H1 (cell line): ENCODE data around the gene GGA1. TPM values are rescaled to one million over a fixed set of nuclear protein-coding genes. Genes with fewer than 3 reads are reported as not detected.

Experiments used
- CTCF ChIA-PET: fragments of 300-600 bp; sonication (Branson Sonifier 250); formaldehyde crosslinking; loops from one replicate; lab custom pipeline; 2021; ENCODE audit not compliant: partially characterized antibody; lab: Charles Lee
- POLR2A ChIA-PET: fragments of 300-600 bp; sonication (Branson Sonifier 250); formaldehyde crosslinking; loops from one replicate; lab custom pipeline; 2021; ENCODE audit warnings: inconsistent platforms; ENCODE audit not compliant: partially characterized antibody; lab: Charles Lee
- DNase-seq, 2 experiments: peaks; one replicate each; pipeline versions ENCODE4 v3.0.0 to v3.0.0-alpha.2; 2010 to 2022; ENCODE audit warnings: low spot score in 2 of 2, low read depth in 1 of 2, mixed read lengths in 1 of 2
- FAIRE-seq: peaks from 2 replicates; lab custom pipeline; 2011; peaks lifted over from hg19 to GRCh38; lab: Jason Lieb, UNC
- H2AFZ ChIP-seq: 2 replicates; pipeline ENCODE4 v1.8.1; 2012; ENCODE audit warnings: low read length, inconsistent platforms
- H2AK5ac ChIP-seq: 2 replicates; pipeline ENCODE4 v1.6.1; 2013; ENCODE audit warnings: low read depth, low read length
- H2BK120ac ChIP-seq: replicated peaks from 2 replicates; pipeline ENCODE3; 2013; ENCODE audit warnings: low read depth, low read length, inconsistent platforms
- H2BK12ac ChIP-seq: 2 replicates; pipeline ENCODE4 v1.6.1; 2013; ENCODE audit warnings: low read depth, low read length
- H2BK15ac ChIP-seq: 2 replicates; pipeline ENCODE4 v1.6.1; 2013; ENCODE audit warnings: low read length
- H2BK20ac ChIP-seq: 2 replicates; pipeline ENCODE4 v1.6.1; 2013; ENCODE audit warnings: low read length
- H2BK5ac ChIP-seq: 2 replicates; pipeline ENCODE4 v1.6.1; 2013; ENCODE audit warnings: low read depth, low read length
- H3K14ac ChIP-seq: 2 replicates; pipeline ENCODE4 v1.6.1; 2013; ENCODE audit warnings: inconsistent platforms; ENCODE audit not compliant: insufficient read length
- H3K18ac ChIP-seq: 2 replicates; pipeline ENCODE4 v1.6.1; 2013; ENCODE audit warnings: low read length; ENCODE audit errors: extremely low read depth
- H3K23ac ChIP-seq: 2 replicates; pipeline ENCODE4 v1.6.1; 2013; ENCODE audit warnings: inconsistent platforms; ENCODE audit not compliant: insufficient read length
- H3K23me2 ChIP-seq: 2 replicates; pipeline ENCODE4 v1.6.1; 2013; ENCODE audit warnings: low read depth, low read length
- H3K27ac ChIP-seq: 2 replicates; pipeline ENCODE4 v1.6.1; 2011; ENCODE audit warnings: low read depth, low read length, inconsistent platforms
- H3K27me3 ChIP-seq, 4 experiments: replicated peaks in 1 of 4; 1 replicate in 1 of 4; 2 replicates in 3 of 4; pipeline versions ENCODE4 v1.6.1 to v1.8.1; 2011 to 2013; ENCODE audit warnings: low read length in 3 of 4, mild to moderate bottlenecking in 3 of 4, inconsistent platforms in 2 of 4, mixed read lengths in 2 of 4, moderate library complexity in 1 of 4; ENCODE audit not compliant: control insufficient read depth in 3 of 4, insufficient read depth in 3 of 4; ENCODE audit errors: extremely low read depth in 1 of 4
- H3K36me3 ChIP-seq, 4 experiments: 2 replicates each; pipeline versions ENCODE4 v1.6.1 to v1.8.1; 2011 to 2013; ENCODE audit warnings: mild to moderate bottlenecking in 4 of 4, low read length in 3 of 4, moderate library complexity in 2 of 4, control low read depth in 1 of 4, inconsistent platforms in 1 of 4; ENCODE audit not compliant: insufficient read depth in 4 of 4, control insufficient read depth in 2 of 4
- H3K4ac ChIP-seq: replicated peaks from 2 replicates; pipeline ENCODE3; 2013; ENCODE audit warnings: low read length, low read depth, mixed read lengths, inconsistent platforms; ENCODE audit not compliant: insufficient read length
- H3K4me1 ChIP-seq, 4 experiments: replicated peaks in 1 of 4; 1 replicate in 1 of 4; 2 replicates in 3 of 4; pipeline versions ENCODE4 v1.6.1 to v1.8.1; 2011 to 2013; ENCODE audit warnings: low read length in 3 of 4, inconsistent platforms in 2 of 4, mixed read lengths in 1 of 4; ENCODE audit not compliant: insufficient read depth in 4 of 4, control insufficient read depth in 3 of 4
- H3K4me2 ChIP-seq, 2 experiments: 2 replicates each; pipeline versions ENCODE4 v1.6.1 to v1.8.1; 2011 to 2013; ENCODE audit warnings: low read depth in 2 of 2, low read length in 2 of 2, control low read depth in 1 of 2, inconsistent platforms in 1 of 2, mild to moderate bottlenecking in 1 of 2; ENCODE audit not compliant: insufficient read depth in 1 of 2
- H3K4me3 ChIP-seq, 4 experiments: fragments of 200-600, 300-600 bp in 1 of 4; sonication (generic), shearing (Covaris generic), sonication (Bioruptor Twin) in 1 of 4; 2 replicates each; pipeline versions ENCODE4 v1.5.1 to v1.8.1; 2011 to 2016; ENCODE audit warnings: low read length in 4 of 4, low read depth in 3 of 4, control low read depth in 2 of 4, inconsistent platforms in 2 of 4, mild to moderate bottlenecking in 2 of 4, mixed read lengths in 1 of 4, moderate library complexity in 1 of 4; ENCODE audit not compliant: insufficient read depth in 2 of 4; ENCODE audit errors: extremely low read depth in 1 of 4
- H3K56ac ChIP-seq: replicated peaks from 2 replicates; pipeline ENCODE3; 2013; ENCODE audit warnings: low read depth, mild to moderate bottlenecking, mixed read lengths, low read length, inconsistent platforms; ENCODE audit not compliant: insufficient read length
- H3K79me1 ChIP-seq: 2 replicates; pipeline ENCODE4 v1.6.1; 2013; ENCODE audit warnings: low read depth, low read length, control low read depth
- H3K79me2 ChIP-seq, 2 experiments: 2 replicates each; pipeline versions ENCODE4 v1.6.1 to v1.8.1; 2012 to 2013; ENCODE audit warnings: low read length in 2 of 2, mild to moderate bottlenecking in 2 of 2, inconsistent platforms in 1 of 2; ENCODE audit not compliant: insufficient read depth in 2 of 2, control insufficient read depth in 1 of 2
- H3K9ac ChIP-seq, 4 experiments: replicated peaks in 1 of 4; 1 replicate in 1 of 4; 2 replicates in 3 of 4; pipeline versions ENCODE4 v1.6.1 to v1.8.1; 2011 to 2013; ENCODE audit warnings: low read depth in 3 of 4, low read length in 3 of 4, control low read depth in 2 of 4, mild to moderate bottlenecking in 2 of 4, moderate library complexity in 2 of 4, inconsistent platforms in 1 of 4; ENCODE audit errors: extremely low read depth in 1 of 4
- H3K9me3 ChIP-seq, 2 experiments: 2 replicates each; pipeline versions ENCODE4 v1.6.1 to v1.8.1; 2012 to 2013; ENCODE audit warnings: mild to moderate bottlenecking in 2 of 2, moderate library complexity in 2 of 2, control low read depth in 1 of 2, inconsistent platforms in 1 of 2, low read depth in 1 of 2, low read length in 1 of 2, mixed read lengths in 1 of 2; ENCODE audit not compliant: insufficient read depth in 2 of 2
- H4K20me1 ChIP-seq, 2 experiments: replicated peaks in 1 of 2; 2 replicates each; pipeline versions ENCODE3 to v1.8.1; 2011 to 2013; ENCODE audit warnings: inconsistent platforms in 2 of 2, low read length in 2 of 2, mild to moderate bottlenecking in 1 of 2; ENCODE audit not compliant: insufficient read depth in 2 of 2, control insufficient read depth in 1 of 2
- H4K5ac ChIP-seq: 2 replicates; pipeline ENCODE4 v1.6.1; 2013; ENCODE audit warnings: low read length, low read depth, mixed read lengths, inconsistent platforms; ENCODE audit not compliant: insufficient read length
- H4K8ac ChIP-seq: 2 replicates; pipeline ENCODE4 v1.8.0; 2013; ENCODE audit warnings: mild to moderate bottlenecking, moderate library complexity, low read length, inconsistent platforms; ENCODE audit not compliant: insufficient read depth; ENCODE audit errors: extremely low read depth
- H4K91ac ChIP-seq: replicated peaks from 2 replicates; pipeline ENCODE3; 2013; ENCODE audit warnings: low read length, mixed read lengths, inconsistent platforms; ENCODE audit not compliant: insufficient read length
- BCL11A ChIP-seq, 2 experiments: IDR thresholded peaks; one replicate each; pipeline ENCODE4 v1.6.1; 2011; ENCODE audit warnings: low read depth in 2 of 2, low read length in 2 of 2, mild to moderate bottlenecking in 2 of 2
- GABPA ChIP-seq: IDR thresholded peaks from 2 replicates; pipeline ENCODE4 v1.6.1; 2011; ENCODE audit warnings: mild to moderate bottlenecking, low read length, moderate library complexity, borderline replicate concordance; ENCODE audit not compliant: insufficient read depth
- RXRA ChIP-seq: IDR thresholded peaks from 2 replicates; pipeline ENCODE4 v1.6.1; 2011; ENCODE audit warnings: low read depth, mild to moderate bottlenecking, low read length, moderate library complexity; ENCODE audit not compliant: insufficient read depth
- TAF1 ChIP-seq: IDR thresholded peaks from 2 replicates; pipeline ENCODE4 v1.6.1; 2011; ENCODE audit warnings: mild to moderate bottlenecking, low read depth, low read length
- WGBS, 2 experiments: shearing (Covaris generic) in 1 of 2; methylation state at CpG; one replicate each; pipeline versions ENCODE4 v1.1.6 to v1.1.7; 2013 to 2015; ENCODE audit warnings: low lambda C conversion rate in 2 of 2, mixed read lengths in 2 of 2, inconsistent platforms in 1 of 2, low coverage in 1 of 2, missing lambda C conversion rate in 1 of 2; ENCODE audit not compliant: insufficient replicate concordance in 2 of 2, insufficient coverage in 1 of 2, insufficient read length in 1 of 2; ENCODE audit errors: extremely low coverage in 1 of 2, missing lambda C conversion rate in 1 of 2; 5-methylcytosine and 5-hydroxymethylcytosine counted together
- polyA plus RNA-seq, 7 experiments: library from polyadenylated mRNA; depleted of rRNA in 3 of 7; stranded (reverse) in 5 of 7; unstranded in 2 of 7; fragments of >200 nt in 5 of 7; fragments of 200-250 nt in 2 of 7; gene quantifications; 1 replicate in 5 of 7; 2 replicates in 1 of 7; 4 replicates in 1 of 7; pipeline versions ENCODE4 v1.2.1 to v1.2.3, GENCODE V29; 2011 to 2013; ENCODE audit warnings: missing spikeins in 2 of 7, mixed read lengths in 2 of 7
- total RNA-seq: library from RNA; stranded (reverse); fragmentation: NEBNext Ultra II Directional; extraction: Animal tissue kit (Norgen Biotek cat#: 25700); gene quantifications from 2 replicates; pipeline ENCODE4 v1.2.1, GENCODE V29; 2021

The GGA1 gene
- total and polyA plus RNA-seq, 2 of the 8 experiments (the other 6 are each of a cell fraction or from before 2014, with no cell fraction given): 49.3 to 57.2 TPM

DNA sequence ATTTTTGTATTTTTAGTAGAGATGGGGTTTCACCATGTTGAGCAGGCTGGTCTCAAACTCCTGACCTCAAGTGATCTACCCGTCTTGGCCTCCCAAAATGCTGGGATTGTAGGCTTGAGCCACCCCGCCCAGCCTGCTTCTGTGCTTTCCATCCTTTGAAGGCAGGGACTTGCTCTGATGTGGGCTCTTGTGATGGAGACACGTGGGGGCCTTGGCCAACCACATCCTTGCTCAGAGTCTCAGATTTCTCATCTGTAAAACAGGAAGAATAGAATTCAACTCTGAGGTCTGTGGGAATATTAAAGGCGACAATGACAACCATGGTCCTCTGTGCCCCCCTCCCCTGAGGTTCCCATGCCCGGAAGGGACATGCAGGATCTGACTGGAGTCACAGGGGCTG, 3.8 kb upstream of the GGA1 start:
- H2BK12ac ChIP-seq: no peak overlapping the region
- no peak overlapping the region for H3K56ac ChIP-seq
- H4K5ac ChIP-seq: no peak overlapping the region
- no peak overlapping the region for H2AFZ ChIP-seq
- H2BK5ac ChIP-seq: no peak overlapping the region
- no peak overlapping the region for H3K4me2 ChIP-seq
- H4K20me1 ChIP-seq: no peaks in the 10 kb centered on the region
- ChIA-PET POLR2A (interaction anchor here (2.0 kb wide), 1 partner anchor 32 kb away, joined by 5 read pairs; no protein-coding TSS in a partner anchor), CTCF (interaction anchor here (1.0 to 4.5 kb wide), 7 partner anchors 10 to 60 kb away, joined by 3 to 35 read pairs (median 13); partner anchors contain the start of gene SH3BP1)
- H3K18ac ChIP-seq: no peak overlapping the region
- H3K4me1 ChIP-seq: peaks cover 0 to 12% (median 8%) of the 10 kb centered on the region in 4 experiments
- H3K9me3 ChIP-seq: no peaks in the 10 kb centered on the region
- H4K8ac ChIP-seq: no peak overlapping the region
- no peak overlapping the region for H4K91ac ChIP-seq
- H3K4me3 ChIP-seq: no peak overlapping the region
- no peak overlapping the region for H3K4ac ChIP-seq
- WGBS, 2 experiments: 91% methylated on average over 5 of the region's 5 CpGs; no CpG with 5 or more reads in 1 of the 2 experiments
- H3K27ac ChIP-seq: no peak overlapping the region
- H3K27me3 ChIP-seq: no peaks in the 10 kb centered on the region
- no peak overlapping the region for H3K14ac ChIP-seq
- FAIRE-seq (no peak), DNase-seq (no peak)
- no peak overlapping the region for H2BK120ac ChIP-seq
- H3K9ac ChIP-seq: no peak overlapping the region
- H3K79me1 ChIP-seq: no peaks in the 10 kb centered on the region
- H2AK5ac ChIP-seq: no peak overlapping the region
- peaks cover 0 to 6% of the 10 kb centered on the region in 2 experiments; a peak in 1 of 4 replicates for H3K79me2 ChIP-seq
- peaks cover 13% of the 10 kb centered on the region for H3K23me2 ChIP-seq
- no peaks in the 10 kb centered on the region for H3K36me3 ChIP-seq
- H2BK15ac ChIP-seq: no peak overlapping the region
- no peak overlapping the region for H2BK20ac ChIP-seq
- H3K23ac ChIP-seq: no peak overlapping the region
- no peak for TF ChIP-seq BCL11A (IDR thresholded peaks at IDR 0.05; ENCODE audit: low read depth in 2 of 2, low read length in 2 of 2)
- no peak for TF ChIP-seq GABPA
- no peak for TF ChIP-seq TAF1
- no peak for TF ChIP-seq RXRA
